NCI-H2029 treated with DMSO at 0.1 percent for 48 hours (cell line): Measurements from ENCODE around the gene LCN12.

Source experiments
- DNase-seq: peaks from one replicate; lab custom pipeline; 2025; lab: John Stamatoyannopoulos, UW

LCN12 gene, protein sequence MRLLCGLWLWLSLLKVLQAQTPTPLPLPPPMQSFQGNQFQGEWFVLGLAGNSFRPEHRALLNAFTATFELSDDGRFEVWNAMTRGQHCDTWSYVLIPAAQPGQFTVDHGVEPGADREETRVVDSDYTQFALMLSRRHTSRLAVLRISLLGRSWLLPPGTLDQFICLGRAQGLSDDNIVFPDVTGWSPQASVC

GRCh38 chr9:136951541-136952320 is at the start of gene LCN12:
Gene LCN12, plus strand, starts transcription at chr9:136952273. Its CDS starts 55 bp downstream, at chr9:136952328.
- no peak for DNase-seq

DNA sequence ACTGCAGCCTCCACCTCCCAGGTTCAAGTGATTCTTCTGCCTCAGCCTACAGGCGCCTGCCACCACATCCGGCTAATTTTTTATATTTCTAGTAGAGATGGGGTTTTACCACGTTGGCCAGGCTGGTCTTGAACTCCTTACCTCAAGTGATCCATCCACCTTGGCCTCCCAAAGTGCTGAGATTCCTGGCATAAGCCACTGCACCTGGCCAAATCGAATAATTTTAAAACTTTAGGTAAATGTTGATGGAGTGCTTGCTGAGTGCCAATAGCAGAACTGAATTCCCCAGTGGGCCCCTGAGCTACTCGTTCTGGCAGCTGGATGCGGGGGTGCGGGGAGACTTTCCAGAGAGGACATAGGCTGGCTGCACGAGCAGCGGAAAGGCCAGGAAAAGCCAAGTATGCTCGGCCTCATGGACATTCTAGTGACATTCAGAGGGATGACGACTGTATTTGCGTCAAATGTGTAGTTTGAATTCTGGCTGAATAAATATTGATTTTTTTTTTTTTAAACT is 49.0 kb upstream of the LCN12 start:
- no peak for DNase-seq

GRCh38 chr9:136906266-136906665 is 45.8 kb upstream of the LCN12 start:
- no peak for DNase-seq

DNA sequence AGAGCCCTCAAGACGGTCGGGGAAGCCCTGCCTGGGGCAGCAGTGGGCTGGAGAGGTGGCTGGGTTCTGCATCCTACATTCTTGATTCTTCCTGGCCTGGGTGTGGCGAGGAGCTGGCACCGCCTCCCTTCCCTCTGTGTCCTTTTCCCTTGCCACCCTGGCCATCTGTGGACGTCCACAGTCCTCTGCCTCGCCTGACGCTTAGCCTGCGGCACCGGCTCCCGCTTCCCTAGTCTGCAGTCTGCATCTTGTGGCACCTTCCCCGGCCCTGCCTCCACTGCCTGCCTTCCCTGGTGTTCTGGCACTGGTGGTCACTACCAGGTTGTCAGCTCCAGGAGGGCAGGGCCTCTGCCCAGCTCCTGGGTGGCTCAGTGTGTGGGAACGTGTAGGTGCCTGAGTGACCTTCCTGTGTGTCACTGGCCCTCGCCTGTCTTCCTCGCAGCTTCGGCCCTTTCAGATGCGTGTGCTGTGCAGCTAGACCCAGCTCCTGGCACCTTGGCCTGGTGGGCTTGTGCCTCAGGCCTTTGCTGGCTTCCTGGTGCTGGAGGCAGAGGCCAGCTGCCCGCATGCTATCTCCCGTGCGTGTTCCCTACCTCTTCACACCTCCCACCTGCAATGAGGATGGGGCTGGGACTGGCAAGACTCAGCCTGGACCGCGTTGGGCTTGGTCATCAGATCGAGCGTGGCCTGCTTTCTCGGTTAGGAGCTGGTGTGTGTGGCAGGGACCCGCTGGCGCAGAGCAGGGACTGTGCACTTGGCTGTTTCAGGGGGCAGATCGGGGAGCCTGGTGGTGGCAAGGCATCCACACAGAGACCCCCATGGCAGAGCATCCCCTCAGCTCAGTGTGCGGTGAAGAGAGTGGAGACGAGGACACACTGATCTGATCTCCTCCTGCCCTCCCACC is 44.8 kb upstream of the LCN12 start:
- no peak for DNase-seq

GRCh38 chr9:136910197-136910900 is 41.7 kb upstream of the LCN12 start:
- DNase-seq, result no peak

- DNase-seq, result no peak
Observed at GRCh38 chr9:136910901-136911245, 41.2 kb upstream of the LCN12 start.

GRCh38 chr9:136913701-136914438 is 38.2 kb upstream of the LCN12 start:
- DNase-seq, result no peak

- DNase-seq, result no peak
Observed at GRCh38 chr9:136915632-136916329, 36.3 kb upstream of the LCN12 start.

GRCh38 chr9:136916330-136917184 is 35.5 kb upstream of the LCN12 start:
- DNase-seq, result no peak

- DNase-seq, result no peak
Observed at GRCh38 chr9:136917902-136918301, 34.2 kb upstream of the LCN12 start.

DNA sequence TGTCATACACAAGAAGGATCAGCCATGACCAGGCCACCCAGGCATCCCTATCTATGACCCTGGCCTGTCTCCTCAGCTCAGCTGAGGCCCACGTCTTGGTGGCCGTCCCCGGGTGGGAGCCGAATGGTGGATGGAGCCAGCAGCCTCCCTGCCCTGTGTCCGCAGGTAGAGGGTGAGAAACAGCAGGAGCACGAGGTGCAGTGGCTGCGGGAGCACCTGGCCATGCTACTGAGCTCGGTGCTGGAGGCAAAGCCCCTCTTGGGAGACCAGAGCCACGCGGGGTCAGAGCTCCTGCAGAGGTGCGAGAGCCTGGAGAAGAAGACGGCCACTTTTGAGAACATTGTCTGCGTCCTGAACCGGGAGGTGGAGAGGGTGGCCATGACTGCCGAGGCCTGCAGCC is 32.0 kb upstream of the LCN12 start:
- DNase-seq, result no peak

DNA sequence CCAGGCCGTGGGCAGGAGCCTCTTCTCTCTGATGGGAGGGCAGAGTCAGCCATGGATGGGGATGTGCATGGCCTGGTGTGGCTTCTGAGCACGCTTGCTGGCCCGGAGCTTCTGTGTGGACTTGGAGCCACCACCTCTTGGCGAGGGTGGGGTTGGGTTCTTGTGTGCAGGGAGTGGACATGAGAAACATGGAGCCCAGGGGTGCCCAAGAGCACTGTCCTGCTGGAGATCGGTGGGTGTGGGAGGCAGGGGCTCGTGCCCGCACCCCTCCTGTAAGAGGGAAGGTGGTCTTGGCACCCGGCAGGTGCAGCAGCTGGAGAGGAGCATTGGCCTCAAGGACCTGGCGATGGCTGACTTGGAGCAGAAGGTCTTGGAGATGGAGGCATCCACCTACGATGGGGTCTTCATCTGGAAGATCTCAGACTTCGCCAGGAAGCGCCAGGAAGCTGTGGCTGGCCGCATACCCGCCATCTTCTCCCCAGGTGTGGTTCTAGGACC is 31.3 kb upstream of the LCN12 start:
- no peak for DNase-seq

- no peak for DNase-seq
Observed at GRCh38 chr9:136921307-136921706, 30.8 kb upstream of the LCN12 start.

- no peak for DNase-seq
Observed at GRCh38 chr9:136921718-136922117, 30.4 kb upstream of the LCN12 start.

DNA sequence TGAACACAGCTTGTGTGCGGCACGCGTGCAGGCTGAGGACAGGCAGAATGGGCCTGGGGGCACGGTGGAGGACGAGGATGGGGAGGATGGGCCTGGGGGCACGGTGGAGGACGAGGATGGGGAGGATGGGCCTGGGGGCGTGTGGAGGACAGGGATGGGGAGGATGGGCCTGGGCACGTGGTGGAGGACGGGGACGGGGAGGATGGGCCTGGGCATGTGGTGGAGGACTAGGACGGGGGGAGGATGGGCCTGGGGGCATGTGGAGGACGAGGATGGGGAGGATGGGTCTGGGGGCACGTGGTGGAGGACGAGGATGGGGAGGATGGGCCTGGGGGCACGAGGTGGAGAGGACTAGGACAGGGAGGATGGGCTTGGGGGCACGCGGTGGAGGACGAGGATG is 29.5 kb upstream of the LCN12 start:
- DNase-seq, result no peak

DNA sequence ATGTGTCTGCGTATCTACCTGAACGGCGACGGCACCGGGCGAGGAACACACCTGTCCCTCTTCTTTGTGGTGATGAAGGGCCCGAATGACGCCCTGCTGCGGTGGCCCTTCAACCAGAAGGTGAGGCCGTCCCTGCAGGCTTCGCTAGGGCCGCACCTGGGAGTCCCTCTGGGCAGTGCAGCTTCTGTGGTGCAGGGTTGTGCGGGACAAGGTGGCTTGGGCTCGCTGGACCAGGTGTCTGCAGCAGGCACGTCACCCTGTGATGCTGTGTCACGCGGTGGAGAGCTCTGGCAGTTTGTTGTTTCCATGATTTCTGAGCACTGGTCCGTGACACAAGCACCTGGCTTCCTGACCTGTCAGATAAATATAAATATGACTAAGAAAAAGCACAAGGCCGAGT is 28.2 kb upstream of the LCN12 start:
- peak; percentile 59 for DNase-seq

DNA sequence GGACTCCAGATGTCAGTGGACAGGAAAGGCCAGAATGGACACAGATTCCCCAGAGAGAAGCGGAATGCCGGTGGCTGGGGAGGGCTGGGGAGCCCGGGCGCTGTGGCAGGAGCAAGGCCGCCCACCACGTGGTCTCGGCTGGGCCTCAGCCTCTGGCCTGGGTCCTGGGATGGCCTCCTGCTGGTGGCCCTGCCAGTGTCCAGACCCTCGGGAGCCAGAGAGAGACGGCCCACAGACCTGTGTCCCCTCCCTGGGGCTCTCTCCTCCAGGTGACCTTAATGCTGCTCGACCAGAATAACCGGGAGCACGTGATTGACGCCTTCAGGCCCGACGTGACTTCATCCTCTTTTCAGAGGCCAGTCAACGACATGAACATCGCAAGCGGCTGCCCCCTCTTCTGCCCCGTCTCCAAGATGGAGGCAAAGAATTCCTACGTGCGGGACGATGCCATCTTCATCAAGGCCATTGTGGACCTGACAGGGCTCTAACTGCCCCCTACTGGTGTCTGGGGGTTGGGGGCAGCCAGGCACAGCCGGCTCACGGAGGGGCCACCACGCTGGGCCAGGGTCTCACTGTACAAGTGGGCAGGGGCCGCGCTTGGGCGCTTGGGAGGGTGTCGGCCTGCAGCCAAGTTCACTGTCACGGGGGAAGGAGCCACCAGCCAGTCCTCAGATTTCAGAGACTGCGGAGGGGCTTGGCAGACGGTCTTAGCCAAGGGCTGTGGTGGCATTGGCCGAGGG is 26.5 kb upstream of the LCN12 start:
- DNase-seq, result no peak

DNA sequence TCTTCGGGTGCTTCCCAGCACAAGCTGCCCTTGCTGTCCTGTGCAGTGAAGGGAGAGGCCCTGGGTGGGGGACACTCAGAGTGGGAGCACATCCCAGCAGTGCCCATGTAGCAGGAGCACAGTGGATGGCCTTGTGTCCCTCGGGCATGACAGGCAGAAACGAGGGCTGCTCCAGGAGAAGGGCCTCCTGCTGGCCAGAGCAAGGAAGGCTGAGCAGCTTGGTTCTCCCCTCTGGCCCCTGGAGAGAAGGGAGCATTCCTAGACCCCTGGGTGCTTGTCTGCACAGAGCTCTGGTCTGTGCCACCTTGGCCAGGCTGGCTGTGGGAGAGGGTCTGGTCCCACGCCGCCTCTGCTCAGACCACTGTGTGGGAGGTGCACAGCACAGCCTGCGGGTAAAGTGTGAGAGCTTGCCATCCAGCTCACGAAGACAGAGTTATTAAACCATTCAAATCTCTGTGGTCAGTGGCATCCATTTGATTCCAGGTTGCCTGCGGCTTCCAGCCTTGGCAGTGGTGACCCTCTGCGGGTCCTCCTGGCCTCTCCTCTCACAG is 25.8 kb upstream of the LCN12 start:
- DNase-seq, result no peak
